Activated CD4-positive, alpha-beta T cell treated with anti-CD3 and anti-CD28 coated beads, Interleukin-2, amount 10 ng/mL, durations not matched to agents 7 days and 5 days (primary cell): ENCODE data around the gene RGS19. TPM values are rescaled to one million over a fixed set of nuclear protein-coding genes. Genes with fewer than 3 reads are reported as not detected.
"Not testable (repeated sequence)": the region's sequence is repeated elsewhere in the genome, so short reads cannot be mapped to it uniquely, and the experiment has no call there.

ENCODE experiments used
- CTCF ChIA-PET: fragments of 350-600 bp; sonication (Branson Sonifier 250); formaldehyde crosslinking; loops from one replicate; lab custom pipeline; 2021; ENCODE audit warnings: antibody characterized with exemption; lab: Charles Lee
- POLR2A ChIA-PET: fragments of 350-600 bp; sonication (Branson Sonifier 250); formaldehyde crosslinking; loops from one replicate; lab custom pipeline; 2021; ENCODE audit warnings: antibody characterized with exemption; lab: Charles Lee
- DNase-seq: peaks from one replicate; pipeline ENCODE4 v3.0.0-alpha.2; 2020
- H3K27ac Mint-ChIP-seq: one replicate; pipeline ENCODE4 v1.8.0; 2021; ENCODE audit warnings: mild to moderate bottlenecking, moderate library complexity, mixed read lengths
- H3K27me3 Mint-ChIP-seq: one replicate; pipeline ENCODE4 v1.8.0; 2021; ENCODE audit warnings: mixed read lengths
- H3K36me3 Mint-ChIP-seq: one replicate; pipeline ENCODE4 v1.8.0; 2021; ENCODE audit warnings: low read depth, mixed read lengths
- H3K4me1 Mint-ChIP-seq: one replicate; pipeline ENCODE4 v1.8.0; 2021; ENCODE audit warnings: mixed read lengths
- H3K4me3 Mint-ChIP-seq: one replicate; pipeline ENCODE4 v1.8.0; 2021; ENCODE audit warnings: mild to moderate bottlenecking, moderate library complexity, mixed read lengths
- H3K9me3 Mint-ChIP-seq: one replicate; pipeline ENCODE4 v1.8.0; 2021; ENCODE audit warnings: mixed read lengths
- total RNA-seq, 2 experiments: library from RNA; stranded (reverse); gene quantifications; one replicate each; pipeline ENCODE4 v1.2.3, GENCODE V29; 2021

Gene RGS19, protein sequence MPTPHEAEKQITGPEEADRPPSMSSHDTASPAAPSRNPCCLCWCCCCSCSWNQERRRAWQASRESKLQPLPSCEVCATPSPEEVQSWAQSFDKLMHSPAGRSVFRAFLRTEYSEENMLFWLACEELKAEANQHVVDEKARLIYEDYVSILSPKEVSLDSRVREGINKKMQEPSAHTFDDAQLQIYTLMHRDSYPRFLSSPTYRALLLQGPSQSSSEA
- 100 to 1,000 TPM; 105 to 107 TPM for total RNA-seq

DNA sequence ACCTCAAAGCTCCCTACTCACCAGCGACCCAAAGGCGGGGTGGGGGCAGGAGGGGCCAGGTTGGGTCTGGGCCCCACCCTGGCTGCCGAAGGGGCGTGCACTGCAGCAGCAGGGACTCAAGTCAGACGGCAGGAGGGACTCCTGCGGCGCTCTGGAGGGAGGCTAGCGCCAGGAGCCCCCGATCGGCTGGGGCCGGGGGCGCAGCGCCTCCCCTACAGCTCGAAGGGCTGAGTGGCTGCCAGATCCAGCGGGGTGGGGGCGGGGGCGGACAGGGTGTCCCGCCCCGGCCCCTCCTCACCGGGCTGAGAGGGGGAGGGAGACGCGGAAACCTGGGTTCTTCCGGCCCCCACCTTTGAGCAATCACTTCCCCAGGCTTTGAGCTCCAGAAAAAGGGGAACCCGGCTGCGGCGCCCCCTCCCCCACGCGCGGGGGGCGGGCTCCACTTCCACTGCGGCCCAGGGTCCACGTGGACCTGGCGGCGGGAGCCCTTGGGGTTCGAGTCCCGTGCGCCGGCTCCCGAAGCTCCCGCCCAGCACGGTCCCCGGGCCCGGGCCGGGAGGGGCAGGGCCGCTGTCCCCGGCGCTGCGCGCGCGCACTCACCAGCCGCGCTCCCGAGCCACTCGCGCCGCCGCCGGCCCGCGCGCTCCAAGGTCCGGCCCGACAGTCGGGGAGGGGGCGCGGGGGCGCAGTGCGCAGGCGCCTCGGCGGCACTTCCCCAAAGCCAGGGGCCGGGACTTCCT is at the start of gene RGS19:
Gene RGS19 (minus strand): TSS at position 246 of the 740 bp plus-strand sequence. CDS start 2,632 bp downstream, outside the sequence.
- no peaks in the 10 kb centered on the region for H3K9me3 Mint-ChIP-seq
- H3K36me3 Mint-ChIP-seq, result peaks cover 26% of the 10 kb centered on the region
- H3K4me1 Mint-ChIP-seq, result peaks cover 50% of the 10 kb centered on the region
- ChIA-PET CTCF (interaction anchor here (0.8 to 5.1 kb wide), 7 partner anchors 10 to 542 kb away, joined by 3 to 30 read pairs (median 5); no protein-coding TSS in a partner anchor), POLR2A (interaction anchor here (0.6 kb wide), 1 partner anchor 40 kb away, joined by 3 read pairs; no protein-coding TSS in a partner anchor)
- peak within 1 kb of the TSS; percentile 90 for H3K4me3 Mint-ChIP-seq
- peaks cover 12% of the 10 kb centered on the region for H3K27me3 Mint-ChIP-seq
- peak within 1 kb of the TSS; percentile 83 for H3K27ac Mint-ChIP-seq
- DNase-seq, result peak; percentile 81

DNA sequence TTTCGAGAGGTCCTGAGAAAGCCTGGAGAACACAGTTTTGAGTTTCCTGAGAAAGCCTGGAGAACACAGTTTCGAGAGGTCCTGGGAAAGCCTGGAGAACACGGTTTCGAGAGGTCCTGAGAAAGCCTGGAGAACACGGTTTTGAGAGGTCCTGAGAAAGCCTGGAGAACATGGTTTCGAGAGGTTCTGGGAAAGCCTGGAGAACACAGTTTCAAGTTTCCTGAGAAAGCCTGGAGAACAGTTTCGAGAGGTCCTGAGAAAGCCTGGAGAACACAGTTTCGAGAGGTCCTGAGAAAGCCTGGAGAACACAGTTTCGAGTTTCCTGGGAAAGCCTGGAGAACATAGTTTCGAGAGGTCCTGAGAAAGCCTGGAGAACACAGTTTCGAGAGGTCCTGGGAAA is 44.2 kb upstream of the RGS19 start:
- DNase-seq, POLR2A ChIA-PET, H3K9me3 Mint-ChIP-seq, H3K4me1 Mint-ChIP-seq, CTCF ChIA-PET, H3K27ac Mint-ChIP-seq, H3K36me3 Mint-ChIP-seq, H3K4me3 Mint-ChIP-seq: not testable (repeated sequence)
- peaks cover 36% of the 10 kb centered on the region for H3K27me3 Mint-ChIP-seq

DNA sequence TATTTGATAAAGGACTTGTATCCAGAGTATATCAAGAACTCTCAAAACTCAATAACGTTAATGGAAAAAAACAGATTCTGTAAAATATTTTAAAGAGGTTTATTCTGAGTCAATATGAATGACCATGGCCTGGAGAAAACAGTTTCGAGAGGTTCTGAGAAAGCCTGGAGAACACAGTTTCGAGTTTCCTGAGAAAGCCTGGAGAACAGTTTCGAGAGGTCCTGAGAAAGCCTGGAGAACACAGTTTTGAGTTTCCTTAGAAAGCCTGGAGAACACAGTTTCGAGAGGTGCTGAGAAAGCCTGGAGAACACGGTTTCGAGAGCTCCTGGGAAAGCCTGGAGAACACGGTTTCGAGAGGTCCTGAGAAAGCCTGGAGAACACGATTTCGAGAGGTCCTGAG is 43.6 kb upstream of the RGS19 start:
- H3K27ac Mint-ChIP-seq, H3K4me3 Mint-ChIP-seq, H3K9me3 Mint-ChIP-seq, POLR2A ChIA-PET, H3K4me1 Mint-ChIP-seq, DNase-seq, H3K36me3 Mint-ChIP-seq, CTCF ChIA-PET: not testable (repeated sequence)
- H3K27me3 Mint-ChIP-seq, result peaks cover 32% of the 10 kb centered on the region

DNA sequence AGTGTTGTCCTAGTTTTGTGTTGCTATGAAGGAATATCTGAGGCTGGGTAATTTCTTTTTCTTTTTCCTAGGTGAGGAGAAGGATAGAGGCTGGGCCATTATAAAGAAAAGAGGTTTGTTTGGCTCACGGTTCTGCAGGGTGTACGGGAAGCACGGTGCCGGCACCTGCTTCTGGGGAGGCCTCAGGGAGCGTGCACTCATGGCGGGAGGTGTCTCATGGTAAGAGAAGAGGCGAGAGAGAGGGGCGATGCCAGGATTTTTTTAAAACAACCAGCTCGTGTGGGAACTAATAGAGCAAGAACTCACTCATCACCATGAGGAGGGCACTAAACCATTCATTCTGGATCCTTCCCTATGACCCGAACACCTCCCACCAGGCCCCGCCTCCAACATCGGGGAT is 42.3 kb upstream of the RGS19 start:
- peaks cover 9% of the 10 kb centered on the region for H3K4me1 Mint-ChIP-seq
- no peaks in the 10 kb centered on the region for H3K36me3 Mint-ChIP-seq
- no peaks in the 10 kb centered on the region for H3K9me3 Mint-ChIP-seq
- CTCF ChIA-PET, result interaction anchor here (0.6 to 2.8 kb wide), 11 partner anchors 7 to 583 kb away, joined by 3 to 16 read pairs (median 4); partner anchors contain the start of gene LKAAEAR1
- POLR2A ChIA-PET, result no interaction called here
- H3K27ac Mint-ChIP-seq, result no peak overlapping the region
- no peak overlapping the region for H3K4me3 Mint-ChIP-seq
- peaks cover 30% of the 10 kb centered on the region for H3K27me3 Mint-ChIP-seq
- DNase-seq, result no peak

DNA sequence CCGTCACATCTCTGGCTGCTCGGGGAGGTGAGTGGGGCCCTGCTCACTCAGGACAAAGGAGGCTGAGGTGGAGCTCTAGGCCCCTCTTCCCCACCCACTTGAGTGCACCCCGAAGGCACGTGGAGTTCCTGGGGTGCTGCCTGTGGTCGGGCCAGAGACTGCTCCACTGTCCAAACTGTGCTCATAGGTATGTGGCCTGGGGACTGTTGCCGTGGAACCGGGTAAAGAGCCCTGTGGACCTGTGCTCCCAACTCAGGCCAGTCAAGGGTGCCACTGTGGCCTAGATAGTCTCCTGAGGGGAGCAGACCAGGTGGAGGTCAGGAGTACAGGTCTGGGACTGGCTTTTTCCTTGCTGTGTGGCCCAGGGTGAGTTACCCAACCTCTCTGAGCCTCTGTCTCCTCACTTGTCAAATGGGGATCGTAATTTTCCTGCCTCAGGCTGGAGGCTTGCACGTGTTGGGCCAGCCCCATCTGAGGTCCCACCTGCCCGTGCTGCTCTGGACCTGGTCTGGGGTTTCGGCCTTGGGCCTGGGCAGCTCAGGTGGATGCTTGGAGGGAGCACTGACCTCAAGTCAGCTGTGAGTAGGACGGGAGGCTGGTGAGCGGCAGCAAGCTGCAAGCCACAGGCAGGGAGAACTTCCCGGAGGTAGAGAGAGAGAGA is 40.5 kb upstream of the RGS19 start:
- H3K27me3 Mint-ChIP-seq, result peaks cover 23% of the 10 kb centered on the region
- CTCF ChIA-PET, result interaction anchor here (0.7 to 2.8 kb wide), 16 partner anchors 14 to 597 kb away, joined by 3 to 16 read pairs (median 4); partner anchors contain the start of genes C20orf204, LKAAEAR1, OPRL1 and RTEL1
- no peak for DNase-seq
- H3K9me3 Mint-ChIP-seq, result no peaks in the 10 kb centered on the region
- no peak overlapping the region for H3K4me3 Mint-ChIP-seq
- POLR2A ChIA-PET, result no interaction called here
- H3K4me1 Mint-ChIP-seq, result peaks cover 9% of the 10 kb centered on the region
- no peaks in the 10 kb centered on the region for H3K36me3 Mint-ChIP-seq
- peak overlapping the region; percentile 76 for H3K27ac Mint-ChIP-seq

DNA sequence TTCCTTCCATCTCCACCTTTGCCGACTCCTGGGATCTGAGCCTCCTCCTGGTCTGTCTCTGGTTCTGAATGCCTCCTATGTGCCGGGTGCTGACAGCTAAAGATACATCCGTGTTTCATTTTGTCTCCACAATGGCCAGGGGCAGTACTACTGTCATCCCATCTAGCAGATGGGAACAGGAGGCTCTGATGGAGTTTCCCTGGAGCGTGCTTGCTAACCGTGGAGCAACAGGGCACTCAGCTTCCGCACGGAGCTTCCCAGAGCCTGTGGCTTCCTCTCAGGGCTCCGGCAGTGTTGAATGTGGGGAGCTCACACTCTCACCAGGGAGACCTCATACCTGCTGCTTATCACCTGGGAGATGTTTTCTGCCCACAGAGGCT is 40.0 kb upstream of the RGS19 start:
- CTCF ChIA-PET, result interaction anchor here (0.9 to 2.8 kb wide), 5 partner anchors 35 to 596 kb away, joined by 3 to 16 read pairs (median 4); partner anchors contain the start of genes LKAAEAR1 and SAMD10
- no peak overlapping the region for H3K27ac Mint-ChIP-seq
- POLR2A ChIA-PET, result no interaction called here

DNA sequence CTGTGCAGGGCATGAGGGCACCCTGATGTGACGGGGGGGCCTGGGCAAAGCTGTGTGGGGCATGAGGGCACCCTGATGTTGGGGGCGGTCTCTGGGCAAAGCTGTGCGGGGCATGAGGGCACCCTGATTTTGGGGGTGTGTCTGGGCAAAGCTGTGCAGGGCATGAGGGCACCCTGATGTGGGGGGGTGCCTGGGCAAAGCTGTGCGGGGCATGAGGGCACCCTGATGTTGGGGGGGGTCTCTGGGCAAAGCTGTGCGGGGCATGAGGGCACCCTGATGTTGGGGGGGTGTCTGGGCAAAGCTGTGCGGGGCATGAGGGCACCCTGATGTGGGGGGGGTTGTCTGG is 38.1 kb upstream of the RGS19 start:
- H3K36me3 Mint-ChIP-seq, H3K27ac Mint-ChIP-seq, H3K4me3 Mint-ChIP-seq, H3K9me3 Mint-ChIP-seq, H3K4me1 Mint-ChIP-seq, DNase-seq: not testable (repeated sequence)
- CTCF ChIA-PET, result interaction anchor here (0.6 to 0.9 kb wide), 3 partner anchors 22 to 568 kb away, joined by 3 to 4 read pairs (median 4); no protein-coding TSS in a partner anchor
- POLR2A ChIA-PET, result interaction anchor here (0.6 kb wide), 1 partner anchor 1244 kb away, joined by 3 read pairs; no protein-coding TSS in a partner anchor
- H3K27me3 Mint-ChIP-seq, result peaks cover 10% of the 10 kb centered on the region

More for the DNA sequence above, 40.0 kb upstream of the RGS19 start:
- no peaks in the 10 kb centered on the region for H3K9me3 Mint-ChIP-seq
- H3K4me3 Mint-ChIP-seq, result no peak overlapping the region
- H3K36me3 Mint-ChIP-seq, result no peaks in the 10 kb centered on the region
- no peak for DNase-seq
- peaks cover 19% of the 10 kb centered on the region for H3K27me3 Mint-ChIP-seq
- H3K4me1 Mint-ChIP-seq, result peaks cover 9% of the 10 kb centered on the region

DNA sequence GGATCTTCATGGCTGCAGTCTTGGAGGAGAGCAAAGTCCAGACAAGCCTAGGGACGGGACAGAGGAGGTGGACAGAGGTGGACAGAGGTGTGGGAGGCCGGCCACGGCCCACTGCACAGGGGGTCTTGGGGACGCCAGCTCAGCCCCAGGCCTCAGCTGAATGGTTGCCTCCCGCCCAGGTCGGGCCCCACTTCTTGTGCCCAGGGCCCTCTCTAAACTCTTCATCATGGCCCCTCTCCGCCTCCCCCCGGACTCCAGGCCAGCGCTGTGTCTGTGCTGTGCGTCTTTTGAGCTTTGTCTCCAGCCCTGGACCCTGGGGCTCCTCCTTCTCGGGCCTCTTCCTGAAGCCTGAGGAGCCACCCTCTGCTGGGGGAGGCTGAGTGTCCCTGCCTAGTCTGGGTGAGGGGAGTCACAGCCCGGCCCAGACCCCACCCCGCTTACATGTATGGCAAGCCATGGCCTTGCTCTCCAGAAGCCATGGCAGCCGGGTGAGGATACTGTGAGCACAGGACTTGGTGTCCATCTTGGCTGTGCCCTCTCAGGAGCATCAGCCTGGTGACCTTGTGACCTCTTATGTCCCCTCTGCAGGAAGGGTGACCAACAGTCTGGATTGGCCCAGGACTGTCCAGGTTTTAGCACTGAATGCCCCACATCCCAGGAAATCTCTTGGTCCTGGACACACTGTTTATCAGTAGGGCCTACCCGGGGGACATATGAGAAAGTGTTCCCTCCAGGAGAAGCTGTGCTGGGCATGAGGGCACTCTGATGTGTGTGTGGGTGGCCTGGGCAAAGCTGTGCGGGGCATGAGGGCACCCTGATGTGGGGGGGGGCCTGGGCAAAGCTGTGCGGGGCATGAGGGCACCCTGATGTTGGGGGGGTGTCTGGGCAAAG is 37.5 kb upstream of the RGS19 start:
- H3K27ac Mint-ChIP-seq, result no peak overlapping the region
- no peaks in the 10 kb centered on the region for H3K36me3 Mint-ChIP-seq
- DNase-seq, result peak; percentile 3
- peaks cover 9% of the 10 kb centered on the region for H3K4me1 Mint-ChIP-seq
- CTCF ChIA-PET, result interaction anchor here (0.6 to 1.2 kb wide), 4 partner anchors 22 to 567 kb away, joined by 3 to 4 read pairs (median 4); no protein-coding TSS in a partner anchor
- no peaks in the 10 kb centered on the region for H3K9me3 Mint-ChIP-seq
- POLR2A ChIA-PET, result interaction anchor here (0.6 kb wide), 1 partner anchor 1244 kb away, joined by 3 read pairs; no protein-coding TSS in a partner anchor
- H3K4me3 Mint-ChIP-seq, result no peak overlapping the region
- peaks cover 7% of the 10 kb centered on the region for H3K27me3 Mint-ChIP-seq

DNA sequence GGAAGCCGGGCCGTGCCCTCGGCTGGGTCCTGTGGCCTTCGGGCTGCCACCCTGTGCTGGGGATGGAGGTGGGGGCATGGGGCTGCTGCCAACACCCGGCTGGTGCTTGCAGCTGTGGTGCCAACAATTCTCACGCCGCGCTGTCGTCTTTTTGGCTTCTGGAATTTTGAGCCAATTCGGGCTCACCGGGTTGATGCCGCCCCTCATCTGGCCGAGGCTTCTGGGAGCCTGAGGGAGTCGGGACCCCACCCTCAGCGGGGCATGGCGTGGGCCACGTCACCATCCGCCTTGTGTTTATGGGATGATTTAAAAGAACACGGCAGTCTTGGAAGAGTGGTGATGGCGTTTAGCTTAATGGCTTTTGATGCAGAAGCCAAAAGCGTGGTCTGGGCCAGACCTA is 36.7 kb upstream of the RGS19 start:
- H3K4me1 Mint-ChIP-seq, result peaks cover 9% of the 10 kb centered on the region
- no peak overlapping the region for H3K4me3 Mint-ChIP-seq
- H3K9me3 Mint-ChIP-seq, result no peaks in the 10 kb centered on the region
- ChIA-PET CTCF (interaction anchor here (1.2 to 1.8 kb wide), 2 partner anchors 14 to 33 kb away, joined by 3 to 10 read pairs; no protein-coding TSS in a partner anchor), POLR2A (no interaction called here)
- no peaks in the 10 kb centered on the region for H3K36me3 Mint-ChIP-seq
- H3K27ac Mint-ChIP-seq, result no peak overlapping the region
- peak; percentile 4 for DNase-seq
- no peaks in the 10 kb centered on the region for H3K27me3 Mint-ChIP-seq

DNA sequence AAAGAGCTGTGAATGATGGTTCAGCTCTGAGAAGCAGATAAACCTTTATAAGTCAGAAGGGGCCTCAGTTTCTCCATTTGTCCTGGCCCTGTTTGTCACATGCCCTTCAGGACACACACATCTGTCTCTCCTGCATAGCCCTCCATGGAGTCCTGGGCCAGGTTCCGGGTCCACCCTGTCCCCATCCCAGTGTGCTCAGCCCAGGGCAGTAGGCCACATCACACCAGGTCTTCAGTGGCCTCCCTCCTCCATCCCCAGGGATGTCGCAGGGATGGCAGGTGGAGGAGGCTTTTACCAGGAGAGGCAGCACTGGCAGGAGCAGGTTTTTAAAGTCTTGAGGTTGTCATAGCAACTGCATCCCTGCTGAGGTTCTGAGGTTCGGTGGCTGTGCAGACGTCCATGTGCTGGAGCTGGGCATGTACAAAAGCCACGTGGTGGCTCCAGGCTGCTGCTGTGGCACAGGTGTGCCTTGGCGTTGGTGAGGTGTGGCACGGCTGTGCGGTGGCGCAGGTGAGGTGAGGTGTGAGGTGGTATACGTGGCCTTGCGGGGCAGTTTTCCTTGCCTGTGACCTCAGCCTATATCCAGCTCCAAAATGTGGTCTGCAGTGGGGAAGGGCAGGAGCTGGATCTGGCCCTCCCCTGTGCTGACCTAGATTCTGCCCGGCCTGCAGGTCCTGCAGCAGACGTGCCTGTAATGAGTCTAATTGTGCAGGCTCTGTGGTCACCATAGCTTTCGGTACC is 36.0 kb upstream of the RGS19 start:
- CTCF ChIA-PET, result interaction anchor here (0.6 to 1.8 kb wide), 3 partner anchors 13 to 126 kb away, joined by 3 to 10 read pairs (median 3); no protein-coding TSS in a partner anchor
- DNase-seq, result peak; percentile 5
- POLR2A ChIA-PET, result interaction anchor here (0.6 kb wide), 1 partner anchor 250 kb away, joined by 4 read pairs; the partner anchor contains the start of gene TPD52L2
- H3K27me3 Mint-ChIP-seq, result no peaks in the 10 kb centered on the region
- no peaks in the 10 kb centered on the region for H3K36me3 Mint-ChIP-seq
- no peak overlapping the region for H3K27ac Mint-ChIP-seq
- H3K9me3 Mint-ChIP-seq, result no peaks in the 10 kb centered on the region
- peaks cover 6% of the 10 kb centered on the region for H3K4me1 Mint-ChIP-seq
- H3K4me3 Mint-ChIP-seq, result no peak overlapping the region

DNA sequence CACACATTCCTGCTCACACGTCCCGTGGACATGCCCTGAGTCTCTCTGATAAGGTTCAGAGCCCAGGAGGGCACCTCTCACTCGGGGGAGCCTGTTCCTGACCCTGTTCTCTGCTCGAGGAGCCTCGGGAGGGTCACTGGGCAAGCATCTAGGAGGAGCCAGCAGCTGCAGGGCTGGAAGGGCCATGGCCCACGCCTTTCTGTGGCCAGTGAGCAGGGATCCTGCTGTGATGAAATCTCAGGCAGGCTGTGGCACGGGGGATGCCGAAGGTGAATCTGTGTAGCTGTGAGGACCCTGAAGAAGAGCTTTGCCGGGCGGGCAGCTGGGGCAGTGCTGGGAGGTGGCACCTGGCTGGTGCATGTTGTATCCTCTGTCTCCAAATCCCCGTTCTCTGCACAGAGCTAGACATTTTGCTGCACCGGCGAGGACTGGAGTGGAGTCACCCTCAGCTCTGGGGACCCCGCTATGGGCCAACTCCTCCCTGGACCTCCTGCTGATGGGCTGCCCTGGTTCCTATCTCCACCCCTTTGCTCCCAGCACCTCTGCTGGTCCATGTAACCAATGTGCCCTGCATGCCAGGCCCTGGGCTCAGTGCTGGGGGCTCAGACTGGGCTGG is 35.1 kb upstream of the RGS19 start:
- CTCF ChIA-PET, result interaction anchor here (0.6 to 1.8 kb wide), 2 partner anchors 13 to 125 kb away, joined by 3 to 10 read pairs; no protein-coding TSS in a partner anchor
- Mint-ChIP-seq H3K27ac (no peak overlapping the region), H3K27me3 (no peaks in the 10 kb centered on the region)

More for the DNA sequence above, 35.1 kb upstream of the RGS19 start:
- no peaks in the 10 kb centered on the region for H3K9me3 Mint-ChIP-seq
- no peaks in the 10 kb centered on the region for H3K4me1 Mint-ChIP-seq
- H3K36me3 Mint-ChIP-seq, result no peaks in the 10 kb centered on the region
- POLR2A ChIA-PET, result no interaction called here
- H3K4me3 Mint-ChIP-seq, result no peak overlapping the region
- DNase-seq, result peak; percentile 3
